ENCODE results near the gene ACSF3. TPM values are rescaled to one million over a fixed set of nuclear protein-coding genes. Genes with fewer than 3 reads are reported as not detected.

Gene ACSF3
- total RNA-seq, 3 donors from 2014 or later (not counting 1 experiment from before 2014, with no cell fraction given), result 45.0 to 71.4 (median 51.6) TPM

GRCh38 chr16:89132194-89133005, 38.7 kb downstream of the ACSF3 start:
- ATAC-seq, result no peak
- Histone ChIP-seq H3K4me1 (ENCODE audit: control insufficient read depth, insufficient read depth, low read length) (peaks cover 14% of the 10 kb centered on the region), H3K4me3 (ENCODE audit: low read length) (no peak overlapping the region), H3K27ac (ENCODE audit: low read length) (no peak overlapping the region), H3K27me3 (ENCODE audit: control insufficient read depth, insufficient read depth, low read length) (no peaks in the 10 kb centered on the region), H3K36me3 (ENCODE audit: control insufficient read depth, insufficient read depth, low read length) (peaks cover 13% of the 10 kb centered on the region), H3K9me3 (ENCODE audit: control insufficient read depth, insufficient read depth, low read length) (no peaks in the 10 kb centered on the region)
- TF ChIP-seq CTCF (IDR thresholded peaks at IDR 0.05), result no peak
- 96% methylated on average over 22 of the region's 22 CpGs for WGBS (ENCODE audit: insufficient coverage)
- intact Hi-C loops (cut with micrococcal nuclease), result no loop called here
- H3K27ac Mint-ChIP-seq, result no peak overlapping the region
- H3K4me3 Mint-ChIP-seq, result no peak overlapping the region
- peaks cover 16% of the 10 kb centered on the region for H3K36me3 Mint-ChIP-seq
- no peak for DNase-seq
- no peaks in the 10 kb centered on the region for H3K27me3 Mint-ChIP-seq (ENCODE audit: low read depth in 2 of 2)
- H3K9me3 Mint-ChIP-seq, result no peaks in the 10 kb centered on the region
- H3K4me1 Mint-ChIP-seq, result peaks cover 14 to 21% of the 10 kb centered on the region in 2 donors

- Histone ChIP-seq H3K27me3 (ENCODE audit: control insufficient read depth, insufficient read depth, low read length) (no peaks in the 10 kb centered on the region), H3K36me3 (ENCODE audit: control insufficient read depth, insufficient read depth, low read length) (peaks cover 13% of the 10 kb centered on the region), H3K9me3 (ENCODE audit: control insufficient read depth, insufficient read depth, low read length) (no peaks in the 10 kb centered on the region), H3K27ac (ENCODE audit: low read length) (no peak overlapping the region), H3K4me1 (ENCODE audit: control insufficient read depth, insufficient read depth, low read length) (peaks cover 14% of the 10 kb centered on the region), H3K4me3 (ENCODE audit: low read length) (no peak overlapping the region)
- peaks cover 14 to 16% of the 10 kb centered on the region in 2 donors for H3K4me1 Mint-ChIP-seq
- ATAC-seq (peak; percentile 27 to 79 (median 55)), DNase-seq (no peak)
- H3K27me3 Mint-ChIP-seq (ENCODE audit: low read depth in 2 of 2), result no peaks in the 10 kb centered on the region
- 74% methylated on average over 25 of the region's 25 CpGs for WGBS (ENCODE audit: insufficient coverage)
- H3K4me3 Mint-ChIP-seq, result peak overlapping the region; percentile 13
- TF ChIP-seq CTCF (IDR thresholded peaks at IDR 0.05), result no peak
- no peaks in the 10 kb centered on the region for H3K9me3 Mint-ChIP-seq
- peak overlapping the region in 1 of 2 donors; percentile 63 for H3K27ac Mint-ChIP-seq
- intact Hi-C loops (cut with micrococcal nuclease), result no loop called here
- peaks cover 16% of the 10 kb centered on the region for H3K36me3 Mint-ChIP-seq
These were observed 39.9 kb downstream of the ACSF3 start for GRCh38 chr16:89133457-89134127.

- no peak overlapping the region for H3K27ac ChIP-seq (ENCODE audit: low read length)
- no peak overlapping the region for H3K4me3 ChIP-seq (ENCODE audit: low read length)
- Mint-ChIP-seq H3K4me1 (peaks cover 14 to 16% of the 10 kb centered on the region in 2 donors), H3K36me3 (peaks cover 12% of the 10 kb centered on the region), H3K27ac (no peak overlapping the region), H3K27me3 (ENCODE audit: low read depth in 2 of 2) (no peaks in the 10 kb centered on the region), H3K9me3 (no peaks in the 10 kb centered on the region), H3K4me3 (no peak overlapping the region)
- ATAC-seq (no peak), DNase-seq (no peak)
- H3K27me3 ChIP-seq (ENCODE audit: control insufficient read depth, insufficient read depth, low read length), result no peaks in the 10 kb centered on the region
- WGBS (ENCODE audit: insufficient coverage), result 98% methylated on average over 20 of the region's 20 CpGs
- intact Hi-C loops (cut with micrococcal nuclease), result no loop called here
- H3K4me1 ChIP-seq (ENCODE audit: control insufficient read depth, insufficient read depth, low read length), result peaks cover 14% of the 10 kb centered on the region
- H3K9me3 ChIP-seq (ENCODE audit: control insufficient read depth, insufficient read depth, low read length), result no peaks in the 10 kb centered on the region
- peaks cover 13% of the 10 kb centered on the region for H3K36me3 ChIP-seq (ENCODE audit: control insufficient read depth, insufficient read depth, low read length)
- TF ChIP-seq CTCF (IDR thresholded peaks at IDR 0.05), result no peak
These were observed 40.6 kb downstream of the ACSF3 start for GRCh38 chr16:89134269-89134668.

Data from natural killer cell (primary cell).